MM.1S (cell line): Measurements from ENCODE around the gene FBP1.
"Not testable (repeated sequence)": the region's sequence is repeated elsewhere in the genome, so short reads cannot be mapped to it uniquely, and the experiment has no call there.

Experiments
- DNase-seq: peaks from one replicate; pipeline ENCODE4 v3.0.0-alpha.2; 2015
- H2AFZ ChIP-seq: fragments of 300-600 bp; sonication (generic); 2 replicates; pipeline ENCODE4 v1.6.0; 2016; ENCODE audit warnings: antibody characterized with exemption, low read length
- H3F3A ChIP-seq: fragments of 300-600 bp; sonication (generic); 2 replicates; pipeline ENCODE4 v1.6.1; 2016; ENCODE audit warnings: mild to moderate bottlenecking, antibody characterized with exemption, low read length, moderate library complexity, mixed read lengths; ENCODE audit not compliant: insufficient read depth
- H3K27ac ChIP-seq: fragments of 300-600 bp; sonication (generic); 2 replicates; pipeline ENCODE4 v1.5.1; 2016; ENCODE audit warnings: mild to moderate bottlenecking, low read length
- H3K27me3 ChIP-seq: fragments of 300-600 bp; sonication (generic); replicated peaks from 2 replicates; pipeline ENCODE4 v1.6.0; 2016; ENCODE audit warnings: low read length; ENCODE audit not compliant: insufficient read depth
- H3K36me3 ChIP-seq: fragments of 300-600 bp; sonication (generic); replicated peaks from 2 replicates; pipeline ENCODE4 v1.6.1; 2016; ENCODE audit warnings: mild to moderate bottlenecking, low read length, mixed read lengths; ENCODE audit not compliant: insufficient read depth
- H3K4me1 ChIP-seq: fragments of 300-600 bp; sonication (generic); 2 replicates; pipeline ENCODE4 v1.6.1; 2016; ENCODE audit warnings: low read length, mixed read lengths
- H3K4me2 ChIP-seq: fragments of 300-600 bp; sonication (generic); 2 replicates; pipeline ENCODE4 v1.6.0; 2016; ENCODE audit warnings: low read depth, low read length
- H3K4me3 ChIP-seq: fragments of 300-600 bp; sonication (generic); 2 replicates; pipeline ENCODE4 v1.5.1; 2016; ENCODE audit warnings: low read length, mixed read lengths
- H3K79me2 ChIP-seq: fragments of 300-600 bp; sonication (generic); 2 replicates; pipeline ENCODE4 v1.6.1; 2016; ENCODE audit warnings: mixed run types, low read length, mixed read lengths
- H3K9ac ChIP-seq: fragments of 300-600 bp; sonication (generic); 2 replicates; pipeline ENCODE4 v1.6.1; 2016; ENCODE audit warnings: low read length, mixed read lengths
- H3K9me2 ChIP-seq: fragments of 300-600 bp; sonication (generic); replicated peaks from 2 replicates; pipeline ENCODE4 v1.6.1; 2016; ENCODE audit warnings: mild to moderate bottlenecking, low read length, mixed read lengths; ENCODE audit not compliant: insufficient read depth
- H3K9me3 ChIP-seq: fragments of 300-600 bp; sonication (generic); replicated peaks from 2 replicates; pipeline ENCODE4 v1.6.1; 2016; ENCODE audit warnings: mild to moderate bottlenecking, low read length, mixed read lengths; ENCODE audit not compliant: insufficient read depth
- H4K20me1 ChIP-seq: fragments of 300-600 bp; sonication (generic); 2 replicates; pipeline ENCODE4 v1.6.1; 2016; ENCODE audit warnings: mild to moderate bottlenecking, low read length, moderate library complexity, mixed read lengths; ENCODE audit not compliant: insufficient read depth
- CTCF ChIP-seq: fragments of 300-600 bp; sonication (generic); IDR thresholded peaks from 2 replicates; pipeline ENCODE4 v1.5.1; 2016; ENCODE audit warnings: antibody characterized with exemption, low read length, mixed read lengths
- EZH2 ChIP-seq: fragments of 300-600 bp; sonication (generic); optimal IDR thresholded peaks from 2 replicates; pipeline ENCODE3; 2017; ENCODE audit warnings: low read depth, mild to moderate bottlenecking, antibody characterized with exemption, low read length, mixed read lengths
- EZH2phosphoT487 ChIP-seq: fragments of 300-600 bp; sonication (generic); IDR thresholded peaks from 2 replicates; pipeline ENCODE4 v1.6.1; 2018; ENCODE audit warnings: antibody characterized with exemption, low read length

Gene FBP1

GRCh38 chr9:94568250-94568889 is 70.9 kb downstream of the FBP1 start:
- Histone ChIP-seq H3K4me3 (no peak overlapping the region), H3K36me3 (no peaks in the 10 kb centered on the region), H2AFZ (no peak overlapping the region), H3K9ac (no peak overlapping the region), H3K79me2 (no peaks in the 10 kb centered on the region), H3K9me3 (no peaks in the 10 kb centered on the region), H4K20me1 (no peaks in the 10 kb centered on the region), H3F3A (no peaks in the 10 kb centered on the region), H3K9me2 (no peaks in the 10 kb centered on the region), H3K27ac (no peak overlapping the region), H3K4me2 (no peak overlapping the region), H3K27me3 (no peaks in the 10 kb centered on the region), H3K4me1 (no peaks in the 10 kb centered on the region)
- DNase-seq: no peak
- TF ChIP-seq EZH2phosphoT487 (no peak), EZH2 (no peak), CTCF (no peak)

GRCh38 chr9:94567271-94567670 is 72.0 kb downstream of the FBP1 start:
- Histone ChIP-seq H3K4me1 (no peaks in the 10 kb centered on the region), H3K4me3 (no peak overlapping the region), H4K20me1 (no peaks in the 10 kb centered on the region), H3K27me3 (no peaks in the 10 kb centered on the region), H3K9ac (no peak overlapping the region), H3K36me3 (no peaks in the 10 kb centered on the region), H3K9me3 (no peaks in the 10 kb centered on the region), H3K27ac (no peak overlapping the region), H2AFZ (no peak overlapping the region), H3K4me2 (no peak overlapping the region), H3K79me2 (no peaks in the 10 kb centered on the region), H3K9me2 (no peaks in the 10 kb centered on the region), H3F3A (no peaks in the 10 kb centered on the region)
- DNase-seq: no peak
- no peak for TF ChIP-seq EZH2phosphoT487
- no peak for TF ChIP-seq EZH2
- no peak for TF ChIP-seq CTCF

- TF ChIP-seq EZH2 (no peak), EZH2phosphoT487 (no peak), CTCF (no peak)
- H3K36me3 ChIP-seq: no peaks in the 10 kb centered on the region
- DNase-seq: no peak
- H3K4me2 ChIP-seq: no peak overlapping the region
- H3K9ac ChIP-seq: no peak overlapping the region
- no peaks in the 10 kb centered on the region for H3K4me1 ChIP-seq
- H3K27ac ChIP-seq: no peak overlapping the region
- H3K9me3 ChIP-seq: no peaks in the 10 kb centered on the region
- H4K20me1 ChIP-seq: no peaks in the 10 kb centered on the region
- H3F3A ChIP-seq: no peaks in the 10 kb centered on the region
- H2AFZ ChIP-seq: no peak overlapping the region
- no peaks in the 10 kb centered on the region for H3K27me3 ChIP-seq
- no peaks in the 10 kb centered on the region for H3K79me2 ChIP-seq
- no peaks in the 10 kb centered on the region for H3K9me2 ChIP-seq
- H3K4me3 ChIP-seq: no peak overlapping the region
Observed at GRCh38 chr9:94566550-94566949, 72.8 kb downstream of the FBP1 start.

- not testable (repeated sequence) for H3K9ac ChIP-seq, H2AFZ ChIP-seq, H3K9me3 ChIP-seq, H3K9me2 ChIP-seq, H3K4me3 ChIP-seq, H3K4me1 ChIP-seq, DNase-seq, H3F3A ChIP-seq, H4K20me1 ChIP-seq, H3K36me3 ChIP-seq, H3K27me3 ChIP-seq, H3K27ac ChIP-seq, H3K79me2 ChIP-seq, H3K4me2 ChIP-seq
Observed at GRCh38 chr9:94564279-94564678, 75.0 kb downstream of the FBP1 start.
